SHP77 (cell line): ENCODE results near the gene ALKBH1.
"Not testable (repeated sequence)": the region's sequence is repeated elsewhere in the genome, so short reads cannot be mapped to it uniquely, and the experiment has no call there.

Experiments used
- DNase-seq, 2 experiments: peaks; one replicate each; lab custom pipeline; 2025; lab: John Stamatoyannopoulos, UW

The ALKBH1 gene, protein sequence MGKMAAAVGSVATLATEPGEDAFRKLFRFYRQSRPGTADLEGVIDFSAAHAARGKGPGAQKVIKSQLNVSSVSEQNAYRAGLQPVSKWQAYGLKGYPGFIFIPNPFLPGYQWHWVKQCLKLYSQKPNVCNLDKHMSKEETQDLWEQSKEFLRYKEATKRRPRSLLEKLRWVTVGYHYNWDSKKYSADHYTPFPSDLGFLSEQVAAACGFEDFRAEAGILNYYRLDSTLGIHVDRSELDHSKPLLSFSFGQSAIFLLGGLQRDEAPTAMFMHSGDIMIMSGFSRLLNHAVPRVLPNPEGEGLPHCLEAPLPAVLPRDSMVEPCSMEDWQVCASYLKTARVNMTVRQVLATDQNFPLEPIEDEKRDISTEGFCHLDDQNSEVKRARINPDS

GRCh38 chr14:77707724-77708408, at the start of gene ALKBH1, which contains the start of gene SLIRP:
TSS of gene ALKBH1 (minus strand) at chr14:77708023. CDS start at chr14:77708004, 19 bp downstream.
TSS of gene SLIRP (plus strand) at chr14:77708103. CDS start at chr14:77708112, 9 bp downstream.
- peak; percentile 81 to 88 for DNase-seq

GRCh38 chr14:77752799-77753516, 45.1 kb upstream of the ALKBH1 start:
- no peak for DNase-seq

DNA sequence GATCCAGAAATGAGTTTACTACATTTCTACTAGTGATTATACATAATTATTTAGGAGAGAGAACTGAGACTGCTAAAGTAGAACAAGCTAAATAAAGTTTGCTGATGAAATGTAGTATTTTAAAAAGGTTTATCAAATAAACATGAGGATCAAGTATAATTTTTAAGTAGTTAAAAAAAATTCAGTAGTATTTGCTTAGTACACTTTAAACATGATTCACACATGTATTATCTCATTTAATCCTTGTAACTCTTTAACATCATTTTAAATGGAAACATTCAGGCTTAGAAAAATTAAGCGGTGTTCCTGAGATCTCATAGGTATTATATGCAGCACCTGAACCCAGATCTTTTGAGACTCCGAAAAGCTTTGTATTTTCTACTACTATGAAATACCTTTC, 44.4 kb upstream of the ALKBH1 start:
- DNase-seq = no peak

GRCh38 chr14:77747425-77747824, 39.6 kb upstream of the ALKBH1 start:
- DNase-seq = not testable (repeated sequence)

DNA sequence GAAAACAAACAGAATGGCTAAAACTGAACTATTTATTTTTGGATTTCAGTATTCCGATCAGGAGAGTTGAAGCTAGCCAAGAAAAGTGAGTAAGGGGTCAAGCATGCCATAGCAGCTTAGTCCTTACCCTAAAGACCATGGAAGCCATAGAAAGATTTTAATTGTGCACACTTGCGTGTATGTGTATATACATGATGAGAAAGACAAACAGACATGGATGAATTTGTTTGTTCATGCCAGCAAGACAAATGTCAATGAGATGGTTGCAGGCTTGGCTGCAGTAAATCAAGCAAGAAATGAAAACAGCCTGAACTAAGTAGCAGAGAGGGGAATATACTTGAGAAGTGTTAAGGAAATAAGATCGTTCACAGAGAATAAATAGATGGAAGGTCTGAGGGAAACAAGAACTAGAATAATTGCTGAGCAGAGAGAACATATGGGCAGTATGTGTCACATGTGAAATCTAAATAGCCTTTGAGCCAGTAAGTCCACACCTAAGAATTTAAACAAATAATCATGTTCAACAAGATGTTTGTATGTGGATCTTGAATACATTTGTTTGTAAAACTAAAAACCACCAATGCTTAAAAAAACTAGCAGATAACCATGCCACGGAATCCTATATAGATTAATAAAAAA, 38.4 kb upstream of the ALKBH1 start:
- peak; percentile 5 to 6 for DNase-seq

DNA sequence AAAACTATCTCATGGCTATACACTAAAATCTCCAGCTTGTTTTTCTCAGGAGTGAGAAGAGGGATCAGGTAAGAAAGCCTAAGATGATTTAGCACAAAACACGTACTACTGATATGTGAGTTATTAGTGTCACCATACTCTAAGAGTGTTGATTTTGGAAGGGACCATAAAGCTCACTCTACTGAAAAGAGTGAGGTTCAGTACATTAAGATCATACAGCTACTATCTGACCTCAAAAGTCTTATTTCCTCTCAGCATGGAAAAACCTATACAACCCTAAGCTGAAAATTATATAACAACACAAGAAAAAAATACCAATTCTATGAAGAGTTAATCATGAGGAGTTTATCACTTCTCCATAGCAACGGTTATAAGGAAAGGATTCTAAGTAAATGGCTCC, 33.6 kb upstream of the ALKBH1 start:
- DNase-seq = no peak

DNA sequence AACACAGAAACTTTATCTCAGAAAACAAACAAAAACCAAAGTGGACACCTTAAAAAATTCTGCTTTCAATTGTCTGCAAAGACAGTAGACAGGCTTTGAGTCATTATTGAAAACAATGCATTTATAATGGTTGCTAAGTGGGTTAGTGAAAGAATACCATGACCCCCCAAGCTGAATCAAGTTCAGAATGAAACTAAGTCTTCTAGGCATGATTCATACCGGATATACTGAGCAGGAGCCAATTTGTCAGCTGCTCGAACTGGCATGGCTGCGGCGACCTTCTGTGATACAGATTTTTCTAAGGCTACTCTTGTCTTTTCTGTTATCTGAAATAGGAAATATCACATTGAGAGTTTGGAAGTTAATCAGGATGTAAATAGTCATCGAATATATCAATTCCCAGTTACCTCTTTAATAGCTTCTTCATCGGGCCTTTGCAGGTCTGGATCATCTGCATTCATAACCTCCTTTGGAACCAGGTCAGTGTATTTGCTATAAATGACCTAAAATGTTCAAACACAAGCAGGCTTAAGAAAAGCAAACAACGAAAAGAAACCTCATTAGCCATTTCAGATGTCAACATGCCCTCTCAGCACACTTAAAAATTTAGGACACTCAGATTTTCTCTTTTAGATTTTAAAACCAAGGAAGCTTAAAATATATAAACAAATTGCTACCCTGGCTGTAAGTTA, 30.9 kb upstream of the ALKBH1 start:
- DNase-seq = no peak

GRCh38 chr14:77730976-77731497, 23.2 kb upstream of the ALKBH1 start:
- no peak for DNase-seq

- no peak for DNase-seq
Observed at GRCh38 chr14:77722301-77722700, 14.5 kb upstream of the ALKBH1 start.

GRCh38 chr14:77721437-77721836, 13.6 kb upstream of the ALKBH1 start:
- DNase-seq = no peak

GRCh38 chr14:77717608-77718305, 9.9 kb upstream of the ALKBH1 start:
- DNase-seq = no peak

- no peak for DNase-seq
Observed at GRCh38 chr14:77714926-77715325, 7.1 kb upstream of the ALKBH1 start.

DNA sequence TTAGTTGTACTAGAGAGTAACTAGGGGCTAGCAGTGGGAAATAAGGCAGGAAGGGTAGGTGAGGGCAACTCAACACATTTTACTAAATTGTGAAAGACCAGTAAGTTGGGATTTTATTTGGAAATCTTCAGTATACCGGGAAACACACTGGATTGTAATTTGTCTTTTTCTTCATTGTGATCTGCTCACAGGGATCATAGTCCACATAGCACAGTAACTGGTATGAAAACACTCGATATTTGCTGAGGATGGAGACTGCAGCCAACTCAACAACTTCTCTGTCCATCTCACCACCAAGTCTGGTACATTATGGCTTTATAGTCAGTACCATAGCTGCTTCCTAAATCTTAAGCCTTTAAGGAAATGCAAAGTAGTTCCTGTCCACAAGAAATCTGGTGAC, 2.5 kb upstream of the ALKBH1 start:
- DNase-seq = no peak

DNA sequence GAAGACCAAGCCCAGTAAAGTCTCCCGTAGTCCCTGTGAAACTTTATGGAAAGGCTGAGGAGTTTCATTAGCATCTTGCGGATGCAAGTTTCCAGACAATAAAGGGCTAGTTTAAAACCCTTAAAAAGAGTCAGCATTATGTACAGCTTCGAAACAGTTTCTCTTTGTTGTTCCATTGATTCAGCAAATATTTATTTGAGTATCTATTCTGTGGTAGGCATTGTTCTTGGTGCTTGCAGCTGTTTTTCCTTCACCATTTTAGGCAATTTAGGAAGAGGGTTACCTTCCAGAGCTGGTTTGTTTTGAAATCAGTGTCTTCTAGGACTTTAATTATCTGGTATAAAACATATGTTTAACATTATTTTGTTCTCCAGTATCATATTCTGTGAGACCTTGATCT, 1.6 kb upstream of the ALKBH1 start:
- DNase-seq = no peak

DNA sequence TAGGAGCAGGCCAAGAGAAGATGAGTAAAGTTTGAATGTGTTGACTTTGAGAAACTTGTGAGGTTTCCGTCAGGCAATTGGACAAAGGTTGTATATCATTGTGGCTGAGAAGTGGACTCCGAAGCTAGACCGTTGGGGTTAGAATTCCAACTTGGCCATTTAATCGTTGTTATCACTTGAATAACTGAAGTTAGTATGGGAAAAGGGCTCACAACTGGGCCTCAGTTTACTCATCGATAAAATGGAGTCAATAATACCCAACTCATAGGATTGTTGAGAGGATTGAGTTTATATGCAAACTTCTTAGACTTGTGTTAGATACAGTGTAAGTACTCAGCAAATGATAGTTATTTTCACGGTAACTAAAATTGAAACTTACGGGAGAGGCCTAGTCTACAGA, 926 bp upstream of the ALKBH1 start:
- DNase-seq = no peak

- DNase-seq = peak in 1 of 2 experiments; percentile 3
Observed at GRCh38 chr14:77707355-77707723, 484 bp downstream of the ALKBH1 start.

DNA sequence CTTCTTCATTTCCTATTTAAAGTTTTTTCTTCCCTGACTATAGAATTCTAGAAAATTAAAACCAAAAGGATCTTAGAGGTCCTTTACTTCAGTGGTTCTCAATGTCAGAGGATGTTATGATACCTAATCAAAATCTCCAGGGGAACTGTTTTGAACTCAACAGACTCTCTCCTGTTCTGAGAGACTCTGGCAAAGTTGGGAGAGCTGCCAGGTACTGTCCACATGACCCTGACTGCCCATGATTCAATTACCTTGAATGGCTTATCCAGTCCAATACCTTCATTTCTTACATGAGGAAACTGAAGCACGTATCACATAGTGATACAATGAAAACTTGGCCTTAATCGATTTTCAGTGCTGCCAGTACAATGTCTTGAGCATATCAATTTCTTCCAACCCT, 16.6 kb downstream of the ALKBH1 start:
- no peak for DNase-seq

- no peak for DNase-seq
Observed at GRCh38 chr14:77682158-77682553, 25.7 kb downstream of the ALKBH1 start.

DNA sequence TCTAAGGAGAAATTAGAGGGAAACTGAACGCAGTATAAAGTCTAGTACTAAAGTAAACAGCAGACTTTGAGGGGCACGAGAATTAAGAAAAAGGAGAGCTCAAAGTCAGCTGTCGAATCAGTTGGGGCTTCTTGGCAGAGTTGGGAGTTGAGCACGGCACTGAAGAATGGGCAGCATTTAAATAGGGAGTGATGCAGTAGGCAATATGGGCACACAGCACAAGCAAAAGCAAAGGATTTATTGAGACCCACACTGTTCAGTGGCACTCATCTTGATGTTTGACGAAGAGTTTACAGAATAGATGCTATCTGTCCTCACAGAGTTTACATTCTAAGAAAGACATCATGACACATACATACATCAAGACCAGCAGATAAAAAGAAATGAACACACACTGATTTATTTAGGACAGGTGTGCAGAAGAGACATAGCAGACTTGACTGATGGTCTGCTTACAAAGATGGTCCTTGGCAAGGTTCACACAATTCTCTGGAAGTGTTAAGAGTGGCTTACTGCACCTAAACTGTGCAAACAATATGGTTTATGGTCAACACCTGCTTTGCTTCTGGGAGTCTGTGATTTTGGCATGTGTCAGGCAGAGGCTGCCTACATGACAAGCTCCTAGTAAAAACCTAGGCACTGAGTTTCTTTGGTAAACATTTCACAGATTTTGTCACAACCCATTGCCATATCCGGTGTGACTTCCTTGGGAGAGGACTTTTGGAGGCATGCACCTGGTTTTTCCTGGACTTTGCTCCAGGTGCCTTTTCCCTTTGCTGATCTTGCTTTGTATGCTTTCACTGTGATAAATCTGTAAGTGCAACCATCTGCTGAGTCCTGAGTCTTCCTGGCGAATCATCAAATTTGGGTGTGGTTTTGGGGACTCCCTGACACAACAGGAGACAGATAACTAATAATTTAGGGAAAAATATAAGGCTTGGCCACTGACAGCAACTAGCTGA, 26.3 kb downstream of the ALKBH1 start:
- DNase-seq = peak; percentile 38

GRCh38 chr14:77674931-77675330, 32.9 kb downstream of the ALKBH1 start:
- DNase-seq = no peak
